Suprapubic skin (tissue), 4 donors: ENCODE measurements around the gene ASRGL1. TPM values are rescaled to one million over a fixed set of nuclear protein-coding genes. Genes with fewer than 3 reads are reported as not detected.

Source experiments
- DNase-seq, 2 donors: peaks; one replicate each; pipeline ENCODE4 v3.0.0-alpha.2; 2019; ENCODE audit warnings: low spot score in 2 of 2
- H3K27ac ChIP-seq: fragments of 200-600 bp; sonication (generic); one replicate; pipeline ENCODE4 v1.5.1; 2019
- H3K27me3 ChIP-seq: fragments of 200-600 bp; sonication (generic); one replicate; pipeline ENCODE4 v1.5.1; 2019
- H3K36me3 ChIP-seq: fragments of 200-600 bp; sonication (generic); one replicate; pipeline ENCODE4 v1.5.1; 2019
- H3K4me1 ChIP-seq: fragments of 200-600 bp; sonication (generic); one replicate; pipeline ENCODE4 v1.5.1; 2019
- H3K4me3 ChIP-seq: fragments of 200-600 bp; sonication (generic); one replicate; pipeline ENCODE4 v1.5.1; 2019; ENCODE audit warnings: mild to moderate bottlenecking
- H3K9me3 ChIP-seq: fragments of 200-600 bp; sonication (generic); one replicate; pipeline ENCODE4 v1.5.1; 2019
- EP300 ChIP-seq: sonication (generic); formaldehyde crosslinking; IDR thresholded peaks from one replicate; pipeline ENCODE4 v1.6.1; 2017; ENCODE audit warnings: antibody characterized with exemption
- POLR2A ChIP-seq, 2 donors: fragments of 450-650 bp; IDR thresholded peaks; one replicate each; pipeline ENCODE4 v1.6.1; 2017; ENCODE audit warnings: antibody characterized with exemption in 2 of 2, mild to moderate bottlenecking in 2 of 2, moderate library complexity in 2 of 2
- POLR2AphosphoS5 ChIP-seq, 3 donors: sonication (generic); formaldehyde crosslinking; IDR thresholded peaks; one replicate each; pipeline ENCODE4 v1.6.1; 2017; ENCODE audit warnings: antibody characterized with exemption in 3 of 3
- WGBS: methylation state at CpG from one replicate; pipeline ENCODE4 v1.1.5; 2018; 5-methylcytosine and 5-hydroxymethylcytosine counted together
- total RNA-seq, 4 donors: library from RNA; depleted of rRNA; stranded (reverse); fragments of >200 nt; gene quantifications; one replicate each; pipeline ENCODE4 v1.1.0, GENCODE V29; 2016
- TF ChIP-seq, protein P1 (sequence below), 2 donors: fragments of 200-600 bp in 1 of 2; fragments of 450-650 bp in 1 of 2; sonication (generic) in 1 of 2; IDR thresholded peaks; one replicate each; pipeline ENCODE4 v1.5.1; 2016 to 2019; ENCODE audit warnings: antibody characterized with exemption in 2 of 2, mild to moderate bottlenecking in 1 of 2, moderate library complexity in 1 of 2

ASRGL1 gene
- total RNA-seq, 4 donors from 2014 or later: 2.5 to 10.5 (median 5.2) TPM

DNA sequence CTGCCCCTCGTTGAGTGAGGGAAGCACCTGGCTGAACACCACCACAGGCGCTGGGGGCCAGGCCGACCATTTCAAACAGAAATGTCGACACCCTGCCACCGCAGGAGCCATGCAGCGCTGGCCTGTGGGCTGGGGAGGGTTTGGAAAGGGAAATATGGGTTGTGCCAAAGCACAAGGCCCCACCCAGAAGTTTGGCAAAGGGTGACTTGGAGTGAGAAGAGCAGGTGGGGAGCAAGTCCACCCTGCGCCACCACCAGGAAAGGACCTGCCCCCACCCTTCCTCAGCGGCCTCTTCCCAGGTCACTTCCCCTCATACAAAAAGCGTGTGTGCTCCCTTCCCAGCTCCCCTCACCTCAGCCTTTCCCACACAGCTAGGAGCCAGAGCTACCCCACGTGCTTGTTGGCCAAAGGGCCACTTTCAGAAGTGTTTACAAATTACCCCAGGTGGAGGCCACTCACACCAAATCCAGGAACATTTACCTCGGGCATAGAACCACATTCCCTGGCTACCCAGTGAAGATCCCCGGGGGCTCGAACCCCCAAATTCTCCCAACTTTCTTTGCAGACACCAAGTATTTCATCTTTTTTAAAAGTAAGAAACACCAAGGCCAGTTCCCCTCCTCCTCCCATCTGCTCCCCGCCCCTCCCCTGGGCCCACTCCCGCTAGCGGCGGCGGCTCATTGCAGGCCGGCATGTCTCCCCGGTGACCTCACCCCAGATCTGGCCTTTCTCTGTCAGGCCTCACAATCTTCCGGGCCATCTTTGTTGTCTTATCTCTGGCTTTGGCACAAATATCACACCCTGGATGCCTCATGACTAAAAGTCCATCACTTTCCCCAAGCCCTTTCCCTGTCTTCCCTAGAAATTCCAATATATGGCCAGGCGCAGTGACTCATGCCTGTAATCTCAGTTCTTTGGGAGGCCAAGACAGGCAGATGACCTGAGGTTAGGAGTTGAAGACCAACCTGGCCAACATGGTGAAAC lies 61.1 kb downstream of the ASRGL1 start:
- no peaks in the 10 kb centered on the region for H3K36me3 ChIP-seq
- no peaks in the 10 kb centered on the region for H3K27me3 ChIP-seq
- peaks cover 92% of the 10 kb centered on the region for H3K4me1 ChIP-seq
- TF ChIP-seq POLR2AphosphoS5 (IDR thresholded peaks at IDR 0.05) (no peak), POLR2A (IDR thresholded peaks at IDR 0.05) (no peak), EP300 (no peak)
- TF ChIP-seq, protein P1, sequence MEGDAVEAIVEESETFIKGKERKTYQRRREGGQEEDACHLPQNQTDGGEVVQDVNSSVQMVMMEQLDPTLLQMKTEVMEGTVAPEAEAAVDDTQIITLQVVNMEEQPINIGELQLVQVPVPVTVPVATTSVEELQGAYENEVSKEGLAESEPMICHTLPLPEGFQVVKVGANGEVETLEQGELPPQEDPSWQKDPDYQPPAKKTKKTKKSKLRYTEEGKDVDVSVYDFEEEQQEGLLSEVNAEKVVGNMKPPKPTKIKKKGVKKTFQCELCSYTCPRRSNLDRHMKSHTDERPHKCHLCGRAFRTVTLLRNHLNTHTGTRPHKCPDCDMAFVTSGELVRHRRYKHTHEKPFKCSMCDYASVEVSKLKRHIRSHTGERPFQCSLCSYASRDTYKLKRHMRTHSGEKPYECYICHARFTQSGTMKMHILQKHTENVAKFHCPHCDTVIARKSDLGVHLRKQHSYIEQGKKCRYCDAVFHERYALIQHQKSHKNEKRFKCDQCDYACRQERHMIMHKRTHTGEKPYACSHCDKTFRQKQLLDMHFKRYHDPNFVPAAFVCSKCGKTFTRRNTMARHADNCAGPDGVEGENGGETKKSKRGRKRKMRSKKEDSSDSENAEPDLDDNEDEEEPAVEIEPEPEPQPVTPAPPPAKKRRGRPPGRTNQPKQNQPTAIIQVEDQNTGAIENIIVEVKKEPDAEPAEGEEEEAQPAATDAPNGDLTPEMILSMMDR (IDR thresholded peaks at IDR 0.05): no peak
- 39% methylated on average over 22 of the region's 22 CpGs for WGBS
- H3K27ac ChIP-seq: peak overlapping the region; percentile 83
- no peak overlapping the region for H3K4me3 ChIP-seq
- peak in 1 of 2 donors; percentile 76 for DNase-seq
- no peaks in the 10 kb centered on the region for H3K9me3 ChIP-seq

DNA sequence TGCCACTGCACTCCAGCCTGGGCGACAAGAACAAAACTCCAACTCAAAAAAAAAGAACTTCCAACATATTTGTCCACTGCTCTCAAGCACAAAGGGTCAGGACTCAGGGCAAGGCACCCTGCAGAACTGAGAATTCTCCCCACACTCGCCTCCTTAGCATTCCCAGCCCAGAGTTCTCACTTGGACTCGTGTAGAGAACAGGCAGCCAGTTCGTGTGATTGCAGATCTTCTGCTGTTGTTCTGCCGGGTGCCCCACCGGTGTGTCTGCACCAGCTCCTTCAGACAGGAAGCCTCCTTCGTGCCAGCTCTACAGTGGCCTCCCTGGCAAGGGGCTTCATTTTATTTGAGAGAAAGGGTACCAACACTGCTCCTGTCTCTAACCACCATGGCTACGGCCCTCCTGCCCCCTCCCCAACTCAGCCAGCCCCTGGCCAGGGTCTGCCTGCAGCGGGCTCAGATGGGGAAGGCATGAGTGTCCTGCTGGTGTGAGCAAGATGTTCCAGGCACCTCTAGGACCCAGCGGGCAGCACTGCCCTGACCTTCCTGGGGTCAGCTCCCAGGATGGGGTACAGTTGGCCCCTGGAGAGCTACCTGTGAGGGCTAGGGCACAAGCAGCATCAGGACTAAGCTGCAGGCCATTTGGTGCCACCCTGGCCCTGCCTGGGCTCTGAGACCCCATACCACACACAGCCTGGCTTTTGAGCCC lies 62.1 kb downstream of the ASRGL1 start:
- Histone ChIP-seq H3K4me1 (peaks cover 93% of the 10 kb centered on the region), H3K36me3 (no peaks in the 10 kb centered on the region), H3K4me3 (no peak overlapping the region), H3K27ac (peak overlapping the region; percentile 83), H3K27me3 (no peaks in the 10 kb centered on the region), H3K9me3 (no peaks in the 10 kb centered on the region)
- 43% methylated on average over 7 of the region's 10 CpGs for WGBS
- TF ChIP-seq, protein P1 (IDR thresholded peaks at IDR 0.05): no peak
- no peak for TF ChIP-seq POLR2AphosphoS5 (IDR thresholded peaks at IDR 0.05)
- no peak for TF ChIP-seq POLR2A (IDR thresholded peaks at IDR 0.05)
- no peak for TF ChIP-seq EP300
- peak in 1 of 2 donors; percentile 53 for DNase-seq

DNA sequence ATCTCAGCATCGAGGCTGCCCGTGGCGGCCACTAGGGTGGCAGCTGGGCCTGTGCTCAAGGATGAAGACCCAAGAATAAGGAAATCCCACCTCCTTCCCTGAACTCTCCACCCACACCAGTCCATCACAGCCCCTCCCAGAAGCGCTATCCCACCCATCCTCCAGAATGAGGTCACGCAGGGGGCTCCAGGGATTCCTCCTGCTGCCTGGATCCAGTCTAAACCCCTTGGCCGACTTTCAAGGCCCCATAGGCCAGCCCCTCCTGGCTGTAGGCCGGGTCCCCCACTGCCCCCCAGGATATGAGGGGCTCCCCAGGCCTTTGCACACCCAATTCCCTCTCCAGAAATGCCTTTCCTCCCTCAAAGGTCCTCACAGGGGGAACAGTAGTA lies 62.6 kb downstream of the ASRGL1 start:
- 53% methylated on average over 4 of the region's 7 CpGs for WGBS
- H3K4me3 ChIP-seq: no peak overlapping the region
- H3K4me1 ChIP-seq: peaks cover 88% of the 10 kb centered on the region
- H3K27me3 ChIP-seq: no peaks in the 10 kb centered on the region
- TF ChIP-seq EP300 (no peak), POLR2A (IDR thresholded peaks at IDR 0.05) (no peak)
- TF ChIP-seq, protein P1 (IDR thresholded peaks at IDR 0.05): no peak
- DNase-seq: peak in 1 of 2 donors; percentile 71
- no peaks in the 10 kb centered on the region for H3K36me3 ChIP-seq
- peak overlapping the region; percentile 83 for H3K27ac ChIP-seq
- H3K9me3 ChIP-seq: no peaks in the 10 kb centered on the region

DNA sequence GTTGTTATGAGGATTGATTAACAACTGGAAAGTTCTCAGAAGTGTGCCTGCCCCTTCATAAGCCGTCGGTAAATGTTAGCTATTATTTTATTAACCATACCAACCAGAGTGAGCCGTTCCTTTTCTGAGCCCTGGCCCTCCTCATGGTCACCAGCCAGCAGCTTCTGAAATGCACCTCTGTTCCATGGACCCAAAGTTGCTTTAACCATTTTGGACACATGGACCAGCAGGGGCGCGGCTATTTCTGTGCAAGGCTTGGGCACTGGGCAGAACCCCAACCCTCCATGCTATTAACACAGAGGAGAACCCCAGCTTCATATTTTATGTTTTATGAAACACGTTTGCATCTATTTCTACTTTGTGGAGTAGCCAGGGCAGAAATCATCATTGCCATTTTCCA lies 63.0 kb downstream of the ASRGL1 start:
- H3K27me3 ChIP-seq: no peaks in the 10 kb centered on the region
- H3K9me3 ChIP-seq: no peaks in the 10 kb centered on the region
- H3K27ac ChIP-seq: peak overlapping the region; percentile 83
- no peak for TF ChIP-seq POLR2A (IDR thresholded peaks at IDR 0.05)
- TF ChIP-seq EP300: no peak
- no peak for TF ChIP-seq POLR2AphosphoS5 (IDR thresholded peaks at IDR 0.05)
- TF ChIP-seq, protein P1 (IDR thresholded peaks at IDR 0.05): no peak
- H3K36me3 ChIP-seq: no peaks in the 10 kb centered on the region
- H3K4me1 ChIP-seq: peaks cover 84% of the 10 kb centered on the region
- DNase-seq: peak in 1 of 2 donors; percentile 66
- 53% methylated on average over 6 of the region's 6 CpGs for WGBS
- H3K4me3 ChIP-seq: no peak overlapping the region

DNA sequence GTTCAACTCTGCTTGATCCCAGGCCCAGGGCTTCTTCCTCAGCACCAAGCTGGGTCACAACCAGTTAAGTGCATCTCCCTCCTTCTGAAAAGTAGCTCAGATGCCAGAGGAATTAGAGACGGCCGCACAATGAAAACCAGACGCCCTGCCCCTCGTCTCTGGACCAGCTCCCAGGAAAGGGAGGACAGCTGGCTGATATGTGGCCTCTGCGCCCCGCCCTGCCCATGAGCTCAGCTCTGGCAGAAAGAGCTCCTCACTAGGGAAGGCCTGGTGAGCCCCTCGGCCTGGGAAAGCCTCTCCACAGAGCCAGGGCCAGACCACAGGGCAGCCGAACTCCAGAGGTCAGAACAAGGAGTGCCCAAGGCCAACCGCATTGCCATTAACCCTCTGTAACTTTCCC lies 63.5 kb downstream of the ASRGL1 start:
- Histone ChIP-seq H3K9me3 (no peaks in the 10 kb centered on the region), H3K27ac (peak overlapping the region; percentile 83), H3K36me3 (no peaks in the 10 kb centered on the region), H3K4me3 (peak overlapping the region; percentile 29), H3K4me1 (peaks cover 80% of the 10 kb centered on the region), H3K27me3 (no peaks in the 10 kb centered on the region)
- peak; percentile 91 to 95 for DNase-seq
- WGBS: 28% methylated on average over 4 of the region's 9 CpGs
- TF ChIP-seq, protein P1 (IDR thresholded peaks at IDR 0.05): no peak
- TF ChIP-seq POLR2A (IDR thresholded peaks at IDR 0.05): no peak
- no peak for TF ChIP-seq EP300
- TF ChIP-seq POLR2AphosphoS5 (IDR thresholded peaks at IDR 0.05): no peak
